ENCODE measurements around the gene ACSS1.
"Not testable (repeated sequence)": the region's sequence is repeated elsewhere in the genome, so short reads cannot be mapped to it uniquely, and the experiment has no call there.

The ACSS1 gene

GRCh38 chr20:25011261-25011660 is 46.7 kb downstream of the ACSS1 start:
- DNase-seq (ENCODE audit: low read depth) = no peak

GRCh38 chr20:25009218-25010145 is 48.5 kb downstream of the ACSS1 start:
- no peak for DNase-seq (ENCODE audit: low read depth)

- DNase-seq (ENCODE audit: low read depth) = no peak
These were observed 49.3 kb downstream of the ACSS1 start for GRCh38 chr20:25008388-25009217.

GRCh38 chr20:25007491-25008305 is 50.2 kb downstream of the ACSS1 start:
- no peak for DNase-seq (ENCODE audit: low read depth)

GRCh38 chr20:25006431-25007167 is 51.3 kb downstream of the ACSS1 start:
- no peak for DNase-seq (ENCODE audit: low read depth)

GRCh38 chr20:25005661-25006060 is 52.3 kb downstream of the ACSS1 start:
- DNase-seq (ENCODE audit: low read depth) = no peak

GRCh38 chr20:25005220-25005619 is 52.7 kb downstream of the ACSS1 start:
- no peak for DNase-seq (ENCODE audit: low read depth)

GRCh38 chr20:25003002-25003401 is 54.9 kb downstream of the ACSS1 start:
- no peak for DNase-seq (ENCODE audit: low read depth)

GRCh38 chr20:25001323-25001722 is 56.6 kb downstream of the ACSS1 start:
- not testable (repeated sequence) for DNase-seq (ENCODE audit: low read depth)

- peak; percentile 90 for DNase-seq (ENCODE audit: low read depth)
These were observed 57.6 kb downstream of the ACSS1 start for GRCh38 chr20:25000268-25000801.

GRCh38 chr20:24999568-24999967 is 58.4 kb downstream of the ACSS1 start:
- DNase-seq (ENCODE audit: low read depth) = no peak

- DNase-seq (ENCODE audit: low read depth) = peak; percentile 46
These were observed 59.1 kb downstream of the ACSS1 start for GRCh38 chr20:24998631-24999445.

GRCh38 chr20:24998121-24998520 is 59.8 kb downstream of the ACSS1 start:
- no peak for DNase-seq (ENCODE audit: low read depth)

GRCh38 chr20:24996449-24997377 is 61.2 kb downstream of the ACSS1 start:
- DNase-seq (ENCODE audit: low read depth) = no peak

- peak; percentile 22 for DNase-seq (ENCODE audit: low read depth)
These were observed 62.0 kb downstream of the ACSS1 start for GRCh38 chr20:24995741-24996448.

GRCh38 chr20:24994470-24995368 is 63.2 kb downstream of the ACSS1 start:
- DNase-seq (ENCODE audit: low read depth) = peak; percentile 60

- no peak for DNase-seq (ENCODE audit: low read depth)
These were observed 63.8 kb downstream of the ACSS1 start for GRCh38 chr20:24994186-24994465.
